K562 (cell line): ENCODE results near the gene SMURF1. TPM values are rescaled to one million over a fixed set of nuclear protein-coding genes. Genes with fewer than 3 reads are reported as not detected.

Source experiments
- ATAC-seq: fragments of 200-7000 bp; cut with Tn5 transposase; 3 replicates; pipeline ENCODE4 v1.9.1; 2020; ENCODE audit warnings: moderate library complexity
- BruUV-seq: library from RNA; stranded (reverse); fragments of 400-500 nt; replicated peaks from 2 replicates; lab custom pipeline; 2021; lab: Mats Ljungman, UMichigan
- CTCF ChIA-PET: fragments of 300-600 bp; formaldehyde crosslinking; extraction: SDS; loops from one replicate; lab custom pipeline; 2021; ENCODE audit warnings: low intra/inter-chr PET ratio; lab: Yijun Ruan, JAX
- POLR2A ChIA-PET: fragments of 300-600, 350-650 bp; sonication (Branson Sonifier 250); formaldehyde crosslinking; extraction: SDS; loops from one replicate; lab custom pipeline; 2021; ENCODE audit warnings: antibody characterized with exemption, inconsistent platforms; lab: Yijun Ruan, JAX
- DNase-seq, 4 experiments: peaks; one replicate each; pipeline versions ENCODE4 v3.0.0 to v3.0.0-alpha.2; 2011 to 2018; ENCODE audit warnings: low spot score in 3 of 4, mixed read lengths in 3 of 4; ENCODE audit errors: extremely low read depth in 1 of 4
- FAIRE-seq: peaks from 2 replicates; lab custom pipeline; 2011; peaks lifted over from hg19 to GRCh38; lab: Jason Lieb, UNC
- H2AFZ ChIP-seq: 2 replicates; pipeline ENCODE4 v1.6.0; 2011; ENCODE audit warnings: low read depth, low read length, control low read depth, inconsistent platforms
- H3K27ac ChIP-seq: fragments of 200-600 bp; 3 replicates; pipeline ENCODE4 v1.8.0; 2011; ENCODE audit warnings: low read depth, mild to moderate bottlenecking, control low read depth, inconsistent platforms, low read length, moderate library complexity, mixed read lengths; ENCODE audit errors: extremely low read depth
- H3K27me3 ChIP-seq, 2 experiments: fragments of 300-600 bp in 1 of 2; 2 replicates in 1 of 2; 3 replicates in 1 of 2; pipeline versions ENCODE4 v1.6.0 to v1.8.0; 2011; ENCODE audit warnings: inconsistent platforms in 2 of 2, low read length in 2 of 2, mild to moderate bottlenecking in 1 of 2, mixed read lengths in 1 of 2, moderate library complexity in 1 of 2; ENCODE audit not compliant: control insufficient read depth in 2 of 2, insufficient read depth in 2 of 2
- H3K36me3 ChIP-seq: fragments of 300-600 bp; 3 replicates; pipeline ENCODE4 v1.8.0; 2011; ENCODE audit warnings: mild to moderate bottlenecking, low read length, inconsistent platforms; ENCODE audit not compliant: control insufficient read depth, insufficient read depth
- H3K4me1 ChIP-seq, 2 experiments: fragments of 200-600 bp in 1 of 2; replicated peaks in 1 of 2; 2 replicates in 1 of 2; 3 replicates in 1 of 2; pipeline versions ENCODE4 v1.5.1 to v1.8.0; 2011; ENCODE audit warnings: inconsistent platforms in 2 of 2, low read length in 2 of 2, mild to moderate bottlenecking in 1 of 2, mixed read lengths in 1 of 2, moderate library complexity in 1 of 2; ENCODE audit not compliant: control insufficient read depth in 2 of 2, insufficient read depth in 2 of 2
- H3K4me2 ChIP-seq: 2 replicates; pipeline ENCODE4 v1.6.1; 2011; ENCODE audit warnings: low read length, control low read depth, inconsistent platforms, mixed read lengths; ENCODE audit not compliant: insufficient read depth
- H3K4me3 ChIP-seq: fragments of 200-600 bp; sonication (generic), shearing (Covaris generic); 2 replicates; pipeline ENCODE4 v1.5.1; 2016; ENCODE audit warnings: control low read depth, inconsistent platforms
- H3K79me2 ChIP-seq: fragments of 200-600 bp; 3 replicates; pipeline ENCODE4 v1.8.0; 2011; ENCODE audit warnings: low read length, inconsistent platforms; ENCODE audit not compliant: control insufficient read depth, insufficient read depth
- H3K9ac ChIP-seq, 2 experiments: 2 replicates each; pipeline versions ENCODE4 v1.6.0 to v1.6.1; 2011; ENCODE audit warnings: low read depth in 2 of 2, low read length in 2 of 2, control low read depth in 1 of 2, inconsistent platforms in 1 of 2, mild to moderate bottlenecking in 1 of 2, mixed read lengths in 1 of 2; ENCODE audit not compliant: insufficient read depth in 1 of 2
- H3K9me1 ChIP-seq: one replicate; pipeline ENCODE4 v1.6.0; 2011; ENCODE audit warnings: inconsistent platforms, mild to moderate bottlenecking, low read length, moderate library complexity; ENCODE audit not compliant: control insufficient read depth, insufficient read depth
- H3K9me3 ChIP-seq: replicated peaks from 2 replicates; pipeline ENCODE4 v1.5.1; 2011; ENCODE audit warnings: low read depth, low read length, inconsistent platforms; ENCODE audit not compliant: control insufficient read depth, insufficient read depth
- H4K20me1 ChIP-seq: replicated peaks from 2 replicates; pipeline ENCODE4 v1.6.1; 2011; ENCODE audit warnings: low read length, inconsistent platforms, mixed read lengths; ENCODE audit not compliant: control insufficient read depth, insufficient read depth
- BMI1 ChIP-seq: fragments of 150-350 bp; IDR thresholded peaks from 2 replicates; pipeline ENCODE4 v1.6.1; 2014; ENCODE audit warnings: low read length
- EP400 ChIP-seq: fragments of 450-650 bp; IDR thresholded peaks from 2 replicates; pipeline ENCODE4 v1.6.1; 2017; ENCODE audit warnings: antibody characterized with exemption, mild to moderate bottlenecking, moderate library complexity
- MIER1 ChIP-seq: fragments of 450-650 bp; IDR thresholded peaks from 2 replicates; pipeline ENCODE4 v1.6.1; 2016; ENCODE audit warnings: antibody characterized with exemption, mild to moderate bottlenecking, low read depth
- NR2C2 ChIP-seq, 2 experiments: fragments of 200-800 bp in 1 of 2; sonication (Bioruptor generic) in 1 of 2; sonication (generic) in 1 of 2; formaldehyde crosslinking in 1 of 2; IDR thresholded peaks; 2 replicates each; pipeline versions ENCODE4 v1.6.1 to v1.8.0; 2016 to 2022; ENCODE audit warnings: mild to moderate bottlenecking in 1 of 2, missing compliant biosample characterization in 1 of 2, missing genetic modification characterization in 1 of 2, missing genetic modification reagents in 1 of 2
- PYGO2 ChIP-seq: fragments of 450-650 bp; IDR thresholded peaks from 2 replicates; pipeline ENCODE4 v1.6.1; 2016; ENCODE audit warnings: mild to moderate bottlenecking, missing genetic modification characterization, moderate library complexity, missing compliant biosample characterization
- SNIP1 ChIP-seq: fragments of 450-650 bp; IDR thresholded peaks from 2 replicates; pipeline ENCODE4 v1.7.1; 2017; ENCODE audit warnings: low read depth, mild to moderate bottlenecking
- ZNF354B ChIP-seq: fragments of 250-450 bp; sonication (Bioruptor Pico); IDR thresholded peaks from 2 replicates; pipeline ENCODE4 v1.4.0; 2020
- ZNF785 ChIP-seq: fragments of 250-450 bp; sonication (Bioruptor Pico); IDR thresholded peaks from 2 replicates; pipeline ENCODE4 v1.4.0; 2020; ENCODE audit warnings: mild to moderate bottlenecking
- WGBS: fragments of 100-300 bp; shearing (Covaris generic); methylation state at CpG from one replicate; pipeline ENCODE4 v1.1.6; 2016; ENCODE audit warnings: low coverage, mixed read lengths; ENCODE audit not compliant: insufficient coverage; ENCODE audit errors: missing lambda C conversion rate; 5-methylcytosine and 5-hydroxymethylcytosine counted together
- in situ Hi-C: fragments of 300-500 bp; cut with MboI; formaldehyde crosslinking; loops from 4 replicates; pipeline ENCODE4 v1.15.0; 2018; ENCODE audit warnings: inconsistent platforms, mixed read lengths
- intact Hi-C: fragments of 100-400 bp; cut with micrococcal nuclease; formaldehyde crosslinking; loops from 2 replicates; pipeline ENCODE4 v1.14.2; 2022
- polyA plus RNA-seq, 8 experiments: library from polyadenylated mRNA; depleted of rRNA in 4 of 8; stranded (reverse) in 5 of 8; unstranded in 3 of 8; fragments of >200 nt; fragmentation: Nextera tagmentation in 2 of 8; fragmentation: Illumina TruSeq in 1 of 8; extraction: Ambion mirVana in 2 of 8; extraction: Trizol in 1 of 8; gene quantifications; 2 replicates each; pipeline versions ENCODE4 v1.2.1 to v1.2.3, GENCODE V29; 2011 to 2014; ENCODE audit warnings: inconsistent platforms in 1 of 8, missing spikeins in 1 of 8
- total RNA-seq, 7 experiments: library from RNA; depleted of rRNA in 6 of 7; stranded (reverse); fragments of >200 nt in 6 of 7; fragmentation: Illumina TruSeq in 2 of 7; extraction: Trizol in 2 of 7; gene quantifications; 2 replicates each; pipeline versions ENCODE4 v1.2.1 to v1.2.3, GENCODE V29; 2011 to 2021; ENCODE audit warnings: low replicate concordance in 1 of 7
- TF ChIP-seq, protein P1 (sequence below): fragments of 150-350 bp; IDR thresholded peaks from 2 replicates; pipeline ENCODE4 v1.6.1; 2014; ENCODE audit warnings: low read depth, mild to moderate bottlenecking, low read length, borderline replicate concordance
- TF ChIP-seq, protein P2 (sequence below): fragments of 250-450 bp; sonication (Bioruptor Pico); IDR thresholded peaks from 2 replicates; pipeline ENCODE4 v1.5.0; 2021; ENCODE audit warnings: mild to moderate bottlenecking, moderate library complexity
- TF ChIP-seq, protein P3 (sequence below), 2 experiments: fragments of 200-800 bp in 1 of 2; sonication (Bioruptor generic) in 1 of 2; sonication (generic) in 1 of 2; formaldehyde crosslinking in 1 of 2; IDR thresholded peaks in 1 of 2; conservative IDR thresholded peaks in 1 of 2; 2 replicates each; pipeline versions ENCODE4 v1.5.0 to v1.6.1; 2016 to 2020; ENCODE audit warnings: missing compliant biosample characterization in 1 of 2, missing genetic modification characterization in 1 of 2, missing genetic modification reagents in 1 of 2

The SMURF1 gene
- total and polyA plus RNA-seq, 9 of the 15 experiments (the other 6 are each of a cell fraction or from before 2014, with no cell fraction given) = 1.0 to 20.1 (median 12.6) TPM

DNA sequence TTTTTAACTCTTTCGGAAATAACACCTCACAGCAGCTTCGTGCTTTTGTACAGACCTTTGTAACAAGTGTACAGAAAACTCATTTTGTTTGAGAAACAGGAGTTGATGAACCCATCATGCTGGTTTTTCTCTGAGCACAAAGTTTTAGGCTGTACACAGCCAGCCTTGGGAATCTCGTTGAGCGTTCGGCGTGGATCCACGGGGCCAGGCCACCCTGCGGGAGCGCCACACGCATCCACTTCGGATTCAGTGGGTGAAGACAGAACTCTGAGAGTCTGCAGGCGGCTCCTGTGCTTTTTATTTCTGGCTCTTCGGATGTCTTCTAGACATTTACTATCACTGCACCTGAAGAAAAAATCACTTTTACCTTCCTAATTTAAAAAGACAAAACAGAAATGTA lies 131.2 kb downstream of the SMURF1 start:
- Histone ChIP-seq H3K27ac (no peak overlapping the region), H3K79me2 (no peaks in the 10 kb centered on the region), H3K9ac (no peak overlapping the region), H2AFZ (no peak overlapping the region), H4K20me1 (no peaks in the 10 kb centered on the region), H3K36me3 (peaks cover 79% of the 10 kb centered on the region), H3K4me1 (peaks cover 0 to 6% of the 10 kb centered on the region in 2 experiments; a peak in 1 of 5 replicates), H3K4me3 (no peak overlapping the region), H3K27me3 (no peaks in the 10 kb centered on the region), H3K9me1 (no peaks in the 10 kb centered on the region), H3K9me3 (no peaks in the 10 kb centered on the region), H3K4me2 (no peak overlapping the region)
- TF ChIP-seq SNIP1 (no peak), EP400 (no peak), NR2C2 (CRISPR knock-in tag; IDR thresholded peaks at IDR 0.05) (no peak), NR2C2 (tag; IDR thresholded peaks at IDR 0.05) (no peak), ZNF354B (CRISPR knock-in tag) (no peak), MIER1 (no peak), BMI1 (no peak), PYGO2 (tag) (no peak), ZNF785 (CRISPR knock-in tag) (no peak)
- TF ChIP-seq, protein P1, sequence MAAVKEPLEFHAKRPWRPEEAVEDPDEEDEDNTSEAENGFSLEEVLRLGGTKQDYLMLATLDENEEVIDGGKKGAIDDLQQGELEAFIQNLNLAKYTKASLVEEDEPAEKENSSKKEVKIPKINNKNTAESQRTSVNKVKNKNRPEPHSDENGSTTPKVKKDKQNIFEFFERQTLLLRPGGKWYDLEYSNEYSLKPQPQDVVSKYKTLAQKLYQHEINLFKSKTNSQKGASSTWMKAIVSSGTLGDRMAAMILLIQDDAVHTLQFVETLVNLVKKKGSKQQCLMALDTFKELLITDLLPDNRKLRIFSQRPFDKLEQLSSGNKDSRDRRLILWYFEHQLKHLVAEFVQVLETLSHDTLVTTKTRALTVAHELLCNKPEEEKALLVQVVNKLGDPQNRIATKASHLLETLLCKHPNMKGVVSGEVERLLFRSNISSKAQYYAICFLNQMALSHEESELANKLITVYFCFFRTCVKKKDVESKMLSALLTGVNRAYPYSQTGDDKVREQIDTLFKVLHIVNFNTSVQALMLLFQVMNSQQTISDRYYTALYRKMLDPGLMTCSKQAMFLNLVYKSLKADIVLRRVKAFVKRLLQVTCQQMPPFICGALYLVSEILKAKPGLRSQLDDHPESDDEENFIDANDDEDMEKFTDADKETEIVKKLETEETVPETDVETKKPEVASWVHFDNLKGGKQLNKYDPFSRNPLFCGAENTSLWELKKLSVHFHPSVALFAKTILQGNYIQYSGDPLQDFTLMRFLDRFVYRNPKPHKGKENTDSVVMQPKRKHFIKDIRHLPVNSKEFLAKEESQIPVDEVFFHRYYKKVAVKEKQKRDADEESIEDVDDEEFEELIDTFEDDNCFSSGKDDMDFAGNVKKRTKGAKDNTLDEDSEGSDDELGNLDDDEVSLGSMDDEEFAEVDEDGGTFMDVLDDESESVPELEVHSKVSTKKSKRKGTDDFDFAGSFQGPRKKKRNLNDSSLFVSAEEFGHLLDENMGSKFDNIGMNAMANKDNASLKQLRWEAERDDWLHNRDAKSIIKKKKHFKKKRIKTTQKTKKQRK = no peak
- TF ChIP-seq, protein P2, sequence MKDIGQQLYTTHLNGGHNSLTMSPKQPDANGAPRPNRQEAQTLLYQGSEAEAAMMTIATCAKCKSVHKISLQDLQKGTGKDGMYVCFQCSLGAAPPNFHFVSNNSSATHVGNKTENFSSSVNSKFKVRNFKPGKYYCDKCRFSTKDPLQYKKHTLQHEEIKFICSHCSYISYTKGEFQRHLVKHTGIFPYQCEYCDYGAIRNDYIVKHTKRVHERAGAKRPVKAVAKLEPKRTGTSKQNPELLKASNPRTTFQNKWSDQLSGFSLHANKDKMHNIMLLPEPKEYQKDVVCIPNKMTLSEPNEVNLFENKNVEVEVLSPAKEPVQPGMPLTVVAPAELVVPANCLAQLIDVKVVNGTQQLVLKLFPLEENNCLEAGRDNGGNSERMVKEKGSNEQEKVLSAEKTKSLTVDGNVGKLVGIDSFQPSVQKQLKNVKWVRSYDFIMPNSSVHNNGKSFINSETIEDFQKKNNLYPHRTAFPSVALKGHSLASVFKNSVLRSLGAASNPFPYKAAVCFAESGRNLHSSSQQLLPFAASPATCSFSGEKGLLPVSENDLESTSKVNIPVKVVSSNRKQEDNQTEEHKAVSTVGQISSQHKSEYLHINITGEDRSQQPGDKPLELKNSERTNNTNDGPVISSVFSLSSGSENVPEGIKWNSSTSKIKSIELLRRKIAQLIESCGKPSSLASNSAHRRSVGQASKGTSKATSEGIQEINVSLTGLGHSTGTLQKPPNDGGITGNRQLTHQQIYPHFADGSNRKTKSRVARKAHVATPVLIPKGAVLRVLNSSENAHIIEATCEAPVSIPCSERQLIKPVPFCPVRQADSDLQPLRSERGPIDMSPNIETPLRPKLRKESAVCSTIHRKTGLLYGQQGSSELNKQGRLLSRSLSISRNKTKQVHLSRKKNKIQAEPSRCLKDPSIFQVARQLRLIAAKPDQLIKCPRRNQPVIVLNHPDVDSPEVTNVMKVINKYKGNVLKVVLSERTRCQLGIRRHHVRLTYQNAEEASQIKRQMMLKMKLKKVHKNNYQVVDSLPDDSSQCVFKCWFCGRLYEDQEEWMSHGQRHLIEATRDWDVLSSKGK = no peak
- TF ChIP-seq, protein P3, sequence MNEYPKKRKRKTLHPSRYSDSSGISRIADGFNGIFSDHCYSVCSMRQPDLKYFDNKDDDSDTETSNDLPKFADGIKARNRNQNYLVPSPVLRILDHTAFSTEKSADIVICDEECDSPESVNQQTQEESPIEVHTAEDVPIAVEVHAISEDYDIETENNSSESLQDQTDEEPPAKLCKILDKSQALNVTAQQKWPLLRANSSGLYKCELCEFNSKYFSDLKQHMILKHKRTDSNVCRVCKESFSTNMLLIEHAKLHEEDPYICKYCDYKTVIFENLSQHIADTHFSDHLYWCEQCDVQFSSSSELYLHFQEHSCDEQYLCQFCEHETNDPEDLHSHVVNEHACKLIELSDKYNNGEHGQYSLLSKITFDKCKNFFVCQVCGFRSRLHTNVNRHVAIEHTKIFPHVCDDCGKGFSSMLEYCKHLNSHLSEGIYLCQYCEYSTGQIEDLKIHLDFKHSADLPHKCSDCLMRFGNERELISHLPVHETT (CRISPR knock-in tag; conservative IDR thresholded peaks at IDR 0.05 in 1 of 2, IDR thresholded peaks at IDR 0.05 in 1 of 2) = no peak
- in situ Hi-C loops = no loop called here
- ATAC-seq = no peak
- no peak for DNase-seq
- POLR2A ChIA-PET = interaction anchor here (0.6 to 3.7 kb wide), 4 partner anchors 13 to 350 kb away, joined by 3 to 9 read pairs (median 3); no protein-coding TSS in a partner anchor
- CTCF ChIA-PET = no interaction called here
- BruUV-seq = TSS peak; percentile 36
- WGBS = 94% methylated on average over 13 of the region's 13 CpGs
- intact Hi-C loops = no loop called here
- FAIRE-seq = no peak
